ENCODE data around the gene DNTT. TPM values are rescaled to one million over a fixed set of nuclear protein-coding genes. Genes with fewer than 3 reads are reported as not detected.

DNTT gene
- total and polyA plus RNA-seq, 9 of the 15 experiments (the other 6 are each of a cell fraction or from before 2014, with no cell fraction given): not detected

GRCh38 chr10:96271016-96271815, 33.0 kb upstream of the DNTT start, which contains the start of gene BLNK (continued):
- TF ChIP-seq RAD21 (CRISPR knock-in tag; conservative IDR thresholded peaks at IDR 0.05 in 1 of 2, IDR thresholded peaks at IDR 0.05 in 1 of 2): no peak

- FAIRE-seq: no peak
- Histone ChIP-seq H3K4me2 (ENCODE audit: insufficient read depth, low read length) (no peak overlapping the region), H3K27ac (ENCODE audit: extremely low read depth, low read depth, low read length) (no peak overlapping the region), H3K9ac (ENCODE audit: insufficient read depth in 1 of 2, low read depth in 2 of 2, low read length in 2 of 2) (no peak overlapping the region), H3K9me1 (ENCODE audit: control insufficient read depth, insufficient read depth, low read length) (no peaks in the 10 kb centered on the region), H4K20me1 (replicated peaks; ENCODE audit: control insufficient read depth, insufficient read depth, low read length) (no peaks in the 10 kb centered on the region), H3K4me1 (replicated peaks in 1 of 2; ENCODE audit: control insufficient read depth in 2 of 2, insufficient read depth in 2 of 2, low read length in 2 of 2) (no peaks in the 10 kb centered on the region), H3K79me2 (ENCODE audit: control insufficient read depth, insufficient read depth, low read length) (no peaks in the 10 kb centered on the region), H3K9me3 (replicated peaks; ENCODE audit: control insufficient read depth, insufficient read depth, low read depth, low read length) (no peaks in the 10 kb centered on the region), H2AFZ (ENCODE audit: low read depth, low read length) (no peak overlapping the region), H3K4me3 (no peak overlapping the region), H3K27me3 (ENCODE audit: control insufficient read depth in 2 of 2, insufficient read depth in 2 of 2, low read length in 2 of 2) (peaks cover 0 to 12% of the 10 kb centered on the region in 2 experiments; a peak in 2 of 5 replicates), H3K36me3 (ENCODE audit: control insufficient read depth, insufficient read depth, low read length) (no peaks in the 10 kb centered on the region)
- no peak for ATAC-seq
- CTCF ChIA-PET (ENCODE audit: low intra/inter-chr PET ratio): no interaction called here
- intact Hi-C loops (cut with micrococcal nuclease): no loop called here
- BruUV-seq (replicated peaks): no TSS peak
- WGBS (ENCODE audit: insufficient coverage, low coverage, missing lambda C conversion rate): 0% methylated on average over 1 of the region's 8 CpGs
- POLR2A ChIA-PET: interaction anchor here (2.0 kb wide), 1 partner anchor 7 kb away, joined by 5 read pairs; no protein-coding TSS in a partner anchor
- in situ Hi-C loops (cut with MboI): no loop called here
- DNase-seq (ENCODE audit: extremely low read depth in 1 of 4, low spot score in 3 of 4): no peak
- TF ChIP-seq PHF8 (IDR thresholded peaks at IDR 0.05; ENCODE audit: borderline replicate concordance, low read length) (no peak), ZNF449 (CRISPR knock-in tag; IDR thresholded peaks at IDR 0.05) (no peak), PATZ1 (CRISPR knock-in tag; IDR thresholded peaks at IDR 0.05; ENCODE audit: borderline replicate concordance) (no peak), ZNF274 (IDR thresholded peaks at IDR 0.05; ENCODE audit: borderline replicate concordance, low read depth, low read length) (no peak), IRF1 (CRISPR knock-in tag; IDR thresholded peaks at IDR 0.05; ENCODE audit: borderline replicate concordance) (no peak), ZNF644 (tag; IDR thresholded peaks at IDR 0.05; ENCODE audit: low read depth) (no peak), NEUROD1 (IDR thresholded peaks at IDR 0.05; ENCODE audit: borderline replicate concordance, low read depth, low read length, partially characterized antibody) (no peak), CTCFL (IDR thresholded peaks at IDR 0.05; ENCODE audit: borderline replicate concordance, insufficient read depth, low read depth, low read length, poor library complexity, severe bottlenecking) (no peak)
These were observed 31.6 kb upstream of the DNTT start for GRCh38 chr10:96272316-96273280.

Measured in K562 (cell line).